ENCODE results near the gene EPS8L3.
A peak's percentile ranks its signal among the peaks of the same experiment; 100 is the strongest.
"Not testable (repeated sequence)": the region's sequence is repeated elsewhere in the genome, so short reads cannot be mapped to it uniquely, and the experiment has no call there.

EPS8L3 gene

GRCh38 chr1:109763646-109764415 lies at the start of gene EPS8L3:
Gene EPS8L3 (minus strand): TSS chr1:109763923. CDS start chr1:109761749, 2,174 bp downstream.
- no peak for DNase-seq

- no peak for DNase-seq
Measured at GRCh38 chr1:109812691-109813393, 49.1 kb upstream of the EPS8L3 start.

- DNase-seq = no peak
Measured at GRCh38 chr1:109808703-109809102, 45.0 kb upstream of the EPS8L3 start.

GRCh38 chr1:109807822-109808680 lies 44.3 kb upstream of the EPS8L3 start:
- DNase-seq = peak; percentile 30

- DNase-seq = peak; percentile 46
Measured at GRCh38 chr1:109807402-109807801, 43.7 kb upstream of the EPS8L3 start.

DNA sequence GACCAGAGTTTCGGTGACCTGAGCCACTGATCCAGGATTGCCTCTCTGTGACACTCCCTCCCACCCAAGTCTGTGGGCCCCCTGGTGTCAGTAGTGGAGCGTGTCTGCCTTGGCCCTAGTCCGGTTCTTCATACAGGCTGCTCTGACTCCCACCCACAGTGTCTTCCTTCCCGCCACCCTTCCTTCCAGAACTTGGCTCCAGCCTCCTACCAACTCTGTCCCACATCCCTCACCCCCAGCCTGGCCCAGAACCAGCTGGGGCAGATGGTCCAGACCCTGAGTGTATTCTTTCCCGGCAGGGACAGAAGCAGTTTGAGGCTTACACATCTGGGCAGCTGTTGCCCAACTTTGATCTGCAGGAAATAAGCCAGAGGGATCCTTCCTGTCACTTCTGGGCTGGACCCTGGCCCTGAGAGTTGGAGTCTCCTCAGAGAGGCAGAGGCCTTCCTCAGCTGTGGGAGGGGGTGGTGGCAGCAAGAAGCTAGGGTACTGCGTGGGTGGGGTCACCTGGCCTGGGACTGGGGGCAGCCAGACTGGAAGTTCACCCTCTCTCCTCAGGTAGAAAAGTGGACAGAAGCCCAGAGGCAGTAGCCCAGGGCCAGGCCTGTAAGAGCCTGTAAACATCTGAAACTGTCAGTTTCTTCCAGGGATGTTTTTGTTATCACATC lies 43.1 kb upstream of the EPS8L3 start:
- DNase-seq = peak; percentile 46

DNA sequence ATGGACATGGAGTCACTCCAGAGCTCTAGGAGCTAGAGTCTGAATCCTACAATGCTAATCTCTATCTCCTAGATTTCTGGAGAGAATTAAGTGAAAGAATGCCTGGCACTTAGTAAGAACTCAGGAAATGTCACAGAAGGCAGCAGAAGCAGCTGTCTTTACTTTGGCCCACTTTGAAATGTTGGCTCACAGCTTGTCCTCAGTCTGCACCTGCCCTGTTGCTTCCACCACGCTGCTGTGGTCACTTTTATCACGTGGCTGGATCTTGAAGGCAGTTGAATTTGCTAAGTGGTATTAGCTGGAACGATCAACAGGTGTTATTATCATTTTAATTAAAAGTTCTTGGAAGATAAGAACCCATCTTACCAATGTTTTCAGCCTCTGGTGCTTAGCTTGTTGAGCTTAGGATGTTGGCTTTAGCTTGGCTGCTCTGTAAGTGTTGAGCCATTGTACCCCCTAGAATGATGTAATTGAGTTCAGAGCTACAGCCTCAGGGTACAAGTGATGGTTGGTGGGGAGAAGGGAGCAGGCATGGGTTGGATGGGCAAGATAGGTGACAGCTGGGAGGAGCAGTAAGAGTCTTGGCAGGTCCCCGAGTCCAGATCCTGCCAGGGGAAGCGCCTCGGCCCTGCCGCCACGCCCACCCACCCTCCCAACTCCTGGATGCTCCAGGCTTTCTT lies 41.9 kb upstream of the EPS8L3 start:
- DNase-seq = no peak

DNA sequence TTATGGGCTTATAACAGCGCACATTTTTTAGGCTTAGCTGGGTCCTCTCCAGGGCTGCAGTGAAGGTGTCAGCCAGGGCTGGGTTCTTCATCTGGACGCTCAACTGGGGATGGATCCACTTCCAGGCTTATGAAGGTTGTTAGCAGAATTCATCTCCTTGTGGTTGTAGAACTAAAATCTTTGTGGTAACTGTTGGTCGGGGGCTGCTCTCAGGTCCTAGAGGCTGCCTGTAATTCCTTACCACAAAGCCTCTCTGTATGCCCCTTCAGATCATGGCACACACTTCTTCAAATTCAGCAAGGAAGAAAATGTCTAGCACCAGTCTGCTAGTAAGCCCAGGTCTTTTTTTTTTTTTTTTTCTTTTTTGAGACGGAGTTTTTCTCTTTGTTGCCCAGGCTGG lies 40.9 kb upstream of the EPS8L3 start:
- DNase-seq = no peak

DNA sequence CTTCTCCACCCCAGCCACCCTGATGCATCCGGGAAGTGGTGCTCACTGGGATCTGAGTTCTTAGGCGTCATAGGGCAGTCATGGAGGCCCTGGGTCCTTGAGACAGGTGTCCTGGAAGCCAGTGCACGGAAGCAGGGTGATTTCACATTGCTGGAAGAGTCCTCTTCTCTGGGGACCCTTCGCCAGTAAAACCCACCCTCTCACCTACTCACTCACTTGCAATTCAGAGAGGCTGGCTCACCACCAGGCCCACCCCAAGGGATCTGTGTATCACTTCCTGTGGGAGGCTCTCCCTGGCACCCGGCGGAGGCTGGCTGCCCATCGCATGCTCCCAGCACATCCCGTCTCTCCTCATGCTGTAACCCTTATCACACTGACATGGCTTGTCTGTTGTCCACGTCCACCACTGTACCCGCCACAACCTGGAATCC lies 40.2 kb upstream of the EPS8L3 start:
- DNase-seq = peak; percentile 34

DNA sequence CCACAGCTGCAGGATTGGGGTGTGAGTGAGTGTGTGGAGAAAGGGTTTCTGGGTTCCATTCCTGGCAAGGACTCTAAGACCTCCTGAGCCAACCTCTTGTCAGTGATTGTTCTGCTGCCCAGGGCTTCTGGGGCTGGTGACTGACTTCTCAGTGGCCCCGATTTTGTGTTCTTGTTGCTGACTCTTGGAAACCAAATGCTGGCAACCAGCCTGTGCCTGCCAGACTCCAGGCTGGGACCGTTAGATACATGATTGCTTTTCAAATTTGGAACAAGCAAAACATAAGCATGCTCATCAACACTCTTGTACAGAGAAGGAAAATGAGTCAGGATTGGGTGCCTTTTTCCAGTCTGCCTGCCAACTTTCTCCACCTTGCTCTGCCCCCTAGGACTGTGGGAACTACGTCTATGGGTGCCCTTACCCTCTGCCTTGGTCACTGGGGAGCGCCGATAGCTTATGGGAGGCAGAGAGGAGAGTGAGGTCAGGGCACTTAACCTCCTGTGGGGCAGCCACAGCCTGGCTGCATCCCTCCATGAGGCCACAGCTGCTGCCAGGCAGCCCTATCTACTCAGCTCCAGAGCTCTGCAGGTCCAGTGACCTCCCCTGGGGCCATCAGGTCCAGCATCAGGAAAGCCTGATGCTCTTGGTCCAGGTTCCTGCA lies 39.3 kb upstream of the EPS8L3 start:
- peak; percentile 42 for DNase-seq

DNA sequence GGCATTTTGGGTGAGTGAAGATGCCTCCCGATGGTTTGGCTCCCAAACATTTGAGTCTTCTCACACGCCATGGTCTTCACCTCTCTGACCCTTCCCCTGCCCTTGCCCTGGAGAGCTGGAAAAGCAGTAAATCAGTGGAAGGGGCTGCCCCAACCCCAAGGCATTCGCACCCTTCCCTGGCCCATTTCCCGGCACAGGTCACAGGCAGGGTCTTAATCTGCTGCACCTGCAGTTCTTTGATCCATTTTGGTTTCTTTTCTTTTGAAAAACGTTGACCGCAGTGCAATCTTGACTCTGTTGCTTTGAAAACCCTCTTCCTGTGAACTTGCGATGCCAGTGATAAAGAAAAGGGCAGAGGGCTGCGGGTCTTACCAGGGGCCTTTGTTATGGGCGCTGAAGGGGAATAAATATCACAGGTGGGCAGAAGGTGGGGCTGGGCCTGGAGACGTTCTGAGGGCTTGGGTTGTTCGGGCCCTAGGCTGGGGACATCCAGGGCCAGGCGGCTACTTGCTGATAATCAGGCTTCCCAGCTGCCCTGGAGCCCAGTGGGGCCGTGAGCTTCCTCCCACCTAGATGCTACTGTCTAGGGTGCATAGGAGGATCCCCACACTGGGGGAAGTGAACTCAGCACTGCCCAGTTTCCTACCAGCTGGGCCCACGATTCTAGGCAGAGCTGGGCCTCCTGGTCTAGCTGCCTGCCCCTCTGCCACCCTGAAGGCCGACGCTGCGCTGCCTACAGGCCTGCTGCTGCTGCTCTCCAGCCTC lies 38.6 kb upstream of the EPS8L3 start:
- no peak for DNase-seq

DNA sequence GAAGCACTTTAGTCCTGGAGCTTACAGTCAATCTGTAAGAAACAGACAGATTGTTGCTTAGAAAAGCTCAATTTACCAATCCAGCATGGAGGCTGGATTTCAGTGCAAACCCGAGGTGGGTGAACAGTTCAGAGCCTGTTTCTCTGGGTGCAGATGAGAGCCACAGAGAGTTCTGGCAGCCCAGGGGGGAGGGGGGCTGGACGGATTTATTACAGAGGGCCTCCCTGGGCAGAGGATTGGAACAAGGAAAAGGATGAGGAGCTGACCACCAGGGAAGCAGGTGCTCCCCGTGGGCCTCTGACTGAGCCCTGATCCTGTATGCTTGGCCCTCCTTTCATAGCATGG lies 38.0 kb upstream of the EPS8L3 start:
- DNase-seq = no peak

DNA sequence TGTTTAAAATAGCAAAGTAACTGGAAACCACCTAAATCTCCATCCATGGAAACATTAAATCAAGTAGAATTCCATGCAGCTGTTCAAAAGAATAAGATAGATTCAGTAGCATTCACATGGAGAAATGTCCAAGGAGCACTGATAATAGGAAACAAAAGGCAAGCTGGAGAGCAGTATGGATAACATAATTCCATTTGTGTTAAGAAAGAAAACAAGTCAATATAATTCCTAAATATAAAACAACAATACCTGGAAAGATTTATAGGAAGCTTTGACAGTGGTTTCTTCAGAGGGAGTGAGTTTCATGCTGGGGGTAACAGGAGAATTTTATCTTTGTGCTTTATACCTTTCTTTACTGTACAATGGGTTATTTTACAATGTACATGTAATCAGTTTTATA lies 36.6 kb upstream of the EPS8L3 start:
- DNase-seq = no peak

DNA sequence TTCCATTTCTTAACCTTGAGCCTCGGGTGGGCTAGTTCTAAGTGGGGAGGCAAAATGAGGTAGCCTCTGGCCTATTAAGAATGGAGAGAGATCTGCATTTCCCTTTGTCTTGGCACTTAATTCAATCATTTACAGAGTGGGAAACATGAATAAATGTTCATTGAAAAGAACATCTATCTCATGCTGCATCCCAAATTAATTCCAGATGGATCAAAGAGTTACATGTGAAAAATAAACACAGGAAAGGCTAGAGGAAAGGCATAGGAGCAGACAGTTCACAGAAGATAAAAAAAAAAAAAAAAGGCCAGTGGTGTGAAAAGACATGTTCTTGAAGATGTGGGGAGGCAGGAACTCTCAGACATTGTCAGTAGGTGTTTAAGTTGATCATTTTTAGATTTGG lies 35.7 kb upstream of the EPS8L3 start:
- DNase-seq = peak; percentile 32

- not testable (repeated sequence) for DNase-seq
Measured at GRCh38 chr1:109797303-109797595, 33.5 kb upstream of the EPS8L3 start.

DNA sequence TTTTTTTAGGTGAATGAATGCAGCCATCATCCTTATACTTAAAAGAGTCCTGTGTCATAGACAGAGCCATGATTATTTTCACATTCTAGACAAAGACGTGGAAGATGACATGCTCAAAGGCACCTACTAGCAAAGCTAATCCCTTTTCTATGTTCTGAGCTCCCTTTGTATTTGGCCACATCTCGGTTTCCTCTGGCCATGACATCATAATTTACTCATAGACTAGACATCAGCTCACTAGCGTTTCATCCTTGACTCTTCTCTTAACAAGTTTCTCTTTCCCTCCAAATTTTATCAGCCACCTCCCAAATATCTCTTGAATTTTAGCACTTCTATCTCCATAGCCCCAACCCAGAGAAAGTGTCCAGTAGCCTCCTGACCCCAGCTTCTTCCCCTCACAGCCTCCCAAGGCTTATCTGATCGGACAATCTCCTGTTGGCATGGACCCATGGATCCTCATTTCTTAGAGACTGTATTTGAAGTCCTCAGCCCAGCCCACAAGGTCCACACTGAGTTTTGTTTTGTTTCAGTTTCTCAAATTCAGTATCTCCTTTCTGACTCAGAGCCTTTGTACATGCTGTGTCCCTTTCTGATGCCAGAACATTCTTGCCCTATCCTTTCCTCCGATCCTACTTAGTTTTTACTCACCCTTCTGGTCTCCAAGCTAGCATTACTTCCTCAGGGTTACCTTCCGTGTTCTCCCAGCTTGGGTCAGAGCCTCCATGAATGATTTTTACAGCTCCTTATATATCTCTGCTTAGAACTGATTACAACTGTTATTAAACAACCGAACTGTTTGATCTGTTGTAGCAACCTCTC lies 33.0 kb upstream of the EPS8L3 start:
- no peak for DNase-seq

DNA sequence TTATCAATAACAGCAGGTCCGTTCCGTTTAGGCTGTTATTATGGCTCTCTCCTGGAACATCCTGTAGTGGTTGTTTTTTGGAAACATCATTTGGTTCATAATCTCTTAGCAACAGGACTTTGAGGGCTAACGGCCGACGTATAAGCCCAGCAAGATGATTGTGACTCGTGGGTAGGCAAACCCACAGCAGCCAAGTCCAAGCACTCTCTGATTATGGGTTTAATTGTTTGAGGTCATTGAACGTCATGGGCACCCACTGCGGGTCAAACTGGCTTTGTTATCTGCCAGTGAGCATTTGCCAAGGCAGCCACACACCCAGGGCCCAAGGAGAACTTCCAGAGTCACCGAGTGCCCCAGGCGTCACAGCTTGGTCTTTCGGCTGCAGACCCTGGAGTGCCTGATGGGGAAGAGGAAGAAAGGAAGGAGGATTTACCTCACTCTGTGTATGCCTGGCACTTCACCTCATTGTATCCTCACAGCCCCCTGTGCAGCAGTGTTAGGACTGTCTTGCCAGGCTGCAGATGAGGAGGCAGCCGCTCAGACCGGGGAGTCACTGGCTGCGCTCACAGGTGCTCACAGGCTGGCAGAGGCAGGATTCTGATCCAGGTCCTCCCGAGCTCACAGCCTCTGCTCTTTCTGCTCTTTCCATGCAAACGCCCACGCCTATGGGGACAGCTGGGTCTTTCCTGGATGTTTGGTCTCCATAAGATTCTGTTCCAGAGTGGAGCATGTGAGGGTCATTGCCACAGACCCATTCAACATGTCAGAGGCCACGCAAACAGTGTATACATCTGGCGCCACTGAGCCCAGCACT lies 30.8 kb upstream of the EPS8L3 start:
- peak; percentile 50 for DNase-seq

- DNase-seq = peak; percentile 50
Measured at GRCh38 chr1:109793486-109794318, 30.0 kb upstream of the EPS8L3 start.
